ENCODE data around the gene KCNJ9.

DNA sequence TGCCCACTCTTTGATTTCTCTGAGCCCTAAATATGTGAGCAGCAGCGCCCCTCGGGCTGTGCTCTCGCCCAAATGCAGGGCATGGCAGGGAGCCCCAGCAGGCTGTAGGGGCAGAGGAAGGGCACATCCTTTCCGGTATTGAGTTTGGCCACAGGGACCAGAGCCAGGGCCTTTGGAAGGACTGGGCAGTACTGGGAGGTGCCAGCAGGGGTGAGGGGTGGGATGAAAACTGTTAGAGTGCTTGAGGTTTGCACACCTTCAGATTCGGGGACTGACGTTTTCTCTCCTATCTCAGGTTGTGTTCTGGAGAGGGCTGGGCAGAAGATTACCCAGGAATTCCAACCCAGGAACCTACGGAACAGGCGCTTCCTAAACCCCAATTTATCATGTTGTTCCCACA is 32.1 kb downstream of the KCNJ9 start:
- no peak for TF ChIP-seq GABPA (IDR thresholded peaks at IDR 0.05 in 1 of 2, conservative IDR thresholded peaks at IDR 0.05 in 1 of 2)
- no peak for TF ChIP-seq EGR1 (IDR thresholded peaks at IDR 0.05; ENCODE audit: low read depth in 2 of 2)
- TF ChIP-seq SP1 (IDR thresholded peaks at IDR 0.05), result no peak
- TF ChIP-seq, protein P1, sequence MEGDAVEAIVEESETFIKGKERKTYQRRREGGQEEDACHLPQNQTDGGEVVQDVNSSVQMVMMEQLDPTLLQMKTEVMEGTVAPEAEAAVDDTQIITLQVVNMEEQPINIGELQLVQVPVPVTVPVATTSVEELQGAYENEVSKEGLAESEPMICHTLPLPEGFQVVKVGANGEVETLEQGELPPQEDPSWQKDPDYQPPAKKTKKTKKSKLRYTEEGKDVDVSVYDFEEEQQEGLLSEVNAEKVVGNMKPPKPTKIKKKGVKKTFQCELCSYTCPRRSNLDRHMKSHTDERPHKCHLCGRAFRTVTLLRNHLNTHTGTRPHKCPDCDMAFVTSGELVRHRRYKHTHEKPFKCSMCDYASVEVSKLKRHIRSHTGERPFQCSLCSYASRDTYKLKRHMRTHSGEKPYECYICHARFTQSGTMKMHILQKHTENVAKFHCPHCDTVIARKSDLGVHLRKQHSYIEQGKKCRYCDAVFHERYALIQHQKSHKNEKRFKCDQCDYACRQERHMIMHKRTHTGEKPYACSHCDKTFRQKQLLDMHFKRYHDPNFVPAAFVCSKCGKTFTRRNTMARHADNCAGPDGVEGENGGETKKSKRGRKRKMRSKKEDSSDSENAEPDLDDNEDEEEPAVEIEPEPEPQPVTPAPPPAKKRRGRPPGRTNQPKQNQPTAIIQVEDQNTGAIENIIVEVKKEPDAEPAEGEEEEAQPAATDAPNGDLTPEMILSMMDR (IDR thresholded peaks at IDR 0.05; ENCODE audit: low read depth, low read length, missing input control), result no peak
- no peak for TF ChIP-seq TAF1 (conservative IDR thresholded peaks at IDR 0.05)
- no peak for TF ChIP-seq JUND (IDR thresholded peaks at IDR 0.05)
- TF ChIP-seq, protein P2, sequence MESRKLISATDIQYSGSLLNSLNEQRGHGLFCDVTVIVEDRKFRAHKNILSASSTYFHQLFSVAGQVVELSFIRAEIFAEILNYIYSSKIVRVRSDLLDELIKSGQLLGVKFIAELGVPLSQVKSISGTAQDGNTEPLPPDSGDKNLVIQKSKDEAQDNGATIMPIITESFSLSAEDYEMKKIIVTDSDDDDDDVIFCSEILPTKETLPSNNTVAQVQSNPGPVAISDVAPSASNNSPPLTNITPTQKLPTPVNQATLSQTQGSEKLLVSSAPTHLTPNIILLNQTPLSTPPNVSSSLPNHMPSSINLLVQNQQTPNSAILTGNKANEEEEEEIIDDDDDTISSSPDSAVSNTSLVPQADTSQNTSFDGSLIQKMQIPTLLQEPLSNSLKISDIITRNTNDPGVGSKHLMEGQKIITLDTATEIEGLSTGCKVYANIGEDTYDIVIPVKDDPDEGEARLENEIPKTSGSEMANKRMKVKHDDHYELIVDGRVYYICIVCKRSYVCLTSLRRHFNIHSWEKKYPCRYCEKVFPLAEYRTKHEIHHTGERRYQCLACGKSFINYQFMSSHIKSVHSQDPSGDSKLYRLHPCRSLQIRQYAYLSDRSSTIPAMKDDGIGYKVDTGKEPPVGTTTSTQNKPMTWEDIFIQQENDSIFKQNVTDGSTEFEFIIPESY (IDR thresholded peaks at IDR 0.05), result no peak
- TF ChIP-seq RAD21 (IDR thresholded peaks at IDR 0.05), result no peak
- no peak for TF ChIP-seq FOXA1 (IDR thresholded peaks at IDR 0.05)
- TF ChIP-seq, protein P3, sequence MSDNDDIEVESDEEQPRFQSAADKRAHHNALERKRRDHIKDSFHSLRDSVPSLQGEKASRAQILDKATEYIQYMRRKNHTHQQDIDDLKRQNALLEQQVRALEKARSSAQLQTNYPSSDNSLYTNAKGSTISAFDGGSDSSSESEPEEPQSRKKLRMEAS (IDR thresholded peaks at IDR 0.05), result no peak

All from liver (tissue), 3 donors.